Esophagus squamous epithelium (tissue), 4 donors: ENCODE results near the gene MSH6.

ENCODE experiments used
- POLR2A ChIP-seq, 4 donors: fragments of 450-650 bp; IDR thresholded peaks; one replicate each; pipeline ENCODE4 v1.6.1; 2017; ENCODE audit warnings: antibody characterized with exemption in 4 of 4, mild to moderate bottlenecking in 4 of 4, moderate library complexity in 3 of 4
- TF ChIP-seq, protein P1 (sequence below), 6 experiments: fragments of 450-650 bp in 4 of 6; fragments of 200-600 bp in 2 of 6; sonication (generic) in 2 of 6; IDR thresholded peaks; one replicate each; pipeline ENCODE4 v1.5.1; 2016 to 2019; ENCODE audit warnings: antibody characterized with exemption in 6 of 6, mild to moderate bottlenecking in 4 of 6, moderate library complexity in 4 of 6

DNA sequence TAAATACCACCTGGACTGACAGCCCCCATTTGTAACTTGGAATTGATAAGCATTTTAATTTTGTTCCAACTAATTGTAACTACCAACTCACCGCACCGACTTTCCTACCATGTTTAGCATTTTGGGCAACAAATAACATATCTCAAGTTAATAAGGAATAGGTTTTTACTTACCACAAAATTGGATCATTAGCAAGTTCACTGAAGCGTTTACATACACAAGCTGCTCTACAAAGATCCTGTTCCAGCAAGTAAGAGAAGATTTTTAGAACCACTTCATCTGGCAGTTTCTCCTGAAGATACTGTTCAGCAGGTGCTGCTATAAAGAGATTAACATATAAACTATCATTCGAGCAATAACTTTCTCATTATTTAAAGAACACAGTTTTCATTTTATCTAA, 55.7 kb downstream of the MSH6 start:
- TF ChIP-seq, protein P1, sequence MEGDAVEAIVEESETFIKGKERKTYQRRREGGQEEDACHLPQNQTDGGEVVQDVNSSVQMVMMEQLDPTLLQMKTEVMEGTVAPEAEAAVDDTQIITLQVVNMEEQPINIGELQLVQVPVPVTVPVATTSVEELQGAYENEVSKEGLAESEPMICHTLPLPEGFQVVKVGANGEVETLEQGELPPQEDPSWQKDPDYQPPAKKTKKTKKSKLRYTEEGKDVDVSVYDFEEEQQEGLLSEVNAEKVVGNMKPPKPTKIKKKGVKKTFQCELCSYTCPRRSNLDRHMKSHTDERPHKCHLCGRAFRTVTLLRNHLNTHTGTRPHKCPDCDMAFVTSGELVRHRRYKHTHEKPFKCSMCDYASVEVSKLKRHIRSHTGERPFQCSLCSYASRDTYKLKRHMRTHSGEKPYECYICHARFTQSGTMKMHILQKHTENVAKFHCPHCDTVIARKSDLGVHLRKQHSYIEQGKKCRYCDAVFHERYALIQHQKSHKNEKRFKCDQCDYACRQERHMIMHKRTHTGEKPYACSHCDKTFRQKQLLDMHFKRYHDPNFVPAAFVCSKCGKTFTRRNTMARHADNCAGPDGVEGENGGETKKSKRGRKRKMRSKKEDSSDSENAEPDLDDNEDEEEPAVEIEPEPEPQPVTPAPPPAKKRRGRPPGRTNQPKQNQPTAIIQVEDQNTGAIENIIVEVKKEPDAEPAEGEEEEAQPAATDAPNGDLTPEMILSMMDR (IDR thresholded peaks at IDR 0.05), result no peak
- TF ChIP-seq POLR2A (IDR thresholded peaks at IDR 0.05), result no peak
